Small intestine (tissue), 7 donors: Measurements from ENCODE around the gene CEP63. TPM values are rescaled to one million over a fixed set of nuclear protein-coding genes. Genes with fewer than 3 reads are reported as not detected.

Experiments
- DNase-seq, 2 donors: peaks; one replicate each; pipeline versions ENCODE4 v3.0.0 to v3.0.0-alpha.2; 2013
- FAIRE-seq: peaks from 2 replicates; lab custom pipeline; 2012; peaks lifted over from hg19 to GRCh38; lab: Jason Lieb, UNC
- H3K27ac ChIP-seq, 3 donors: one replicate each; pipeline ENCODE4 v1.5.1; 2013; ENCODE audit warnings: low read length in 2 of 3, mild to moderate bottlenecking in 2 of 3, control low read depth in 1 of 3, inconsistent platforms in 1 of 3, low read depth in 1 of 3, moderate library complexity in 1 of 3
- H3K27me3 ChIP-seq, 3 donors: one replicate each; pipeline ENCODE4 v1.6.1; 2013; ENCODE audit warnings: low read length in 3 of 3, inconsistent platforms in 1 of 3; ENCODE audit not compliant: control insufficient read depth in 3 of 3, insufficient read depth in 3 of 3
- H3K36me3 ChIP-seq, 3 donors: one replicate each; pipeline ENCODE4 v1.6.1; 2013; ENCODE audit warnings: low read length in 3 of 3, inconsistent platforms in 1 of 3, low read depth in 1 of 3, mild to moderate bottlenecking in 1 of 3, moderate library complexity in 1 of 3; ENCODE audit not compliant: control insufficient read depth in 3 of 3, insufficient read depth in 2 of 3
- H3K4me1 ChIP-seq, 3 donors: one replicate each; pipeline ENCODE4 v1.6.1; 2013; ENCODE audit warnings: low read length in 2 of 3, inconsistent platforms in 1 of 3, low read depth in 1 of 3, mild to moderate bottlenecking in 1 of 3, moderate library complexity in 1 of 3; ENCODE audit not compliant: control insufficient read depth in 3 of 3, insufficient read depth in 2 of 3
- H3K4me3 ChIP-seq, 3 donors: one replicate each; pipeline ENCODE4 v1.5.1; 2013; ENCODE audit warnings: low read length in 3 of 3, control low read depth in 1 of 3, inconsistent platforms in 1 of 3, low read depth in 1 of 3, mild to moderate bottlenecking in 1 of 3, moderate library complexity in 1 of 3
- H3K9me3 ChIP-seq, 2 donors: one replicate each; pipeline ENCODE4 v1.6.1; 2013; ENCODE audit warnings: low read depth in 1 of 2, low read length in 1 of 2; ENCODE audit not compliant: control insufficient read depth in 2 of 2, insufficient read depth in 1 of 2
- WGBS, 3 donors: extraction: QIAGEN DNeasy Blood & Tissue Kit; methylation state at CpG; one replicate each; pipeline ENCODE4 v1.1.7; 2013; 5-methylcytosine and 5-hydroxymethylcytosine counted together
- polyA plus RNA-seq, 4 donors: library from polyadenylated mRNA; stranded (reverse) in 3 of 4; unstranded in 1 of 4; fragments of 200-250 nt in 3 of 4; fragments of 120-200 nt in 1 of 4; gene quantifications; one replicate each; pipeline versions ENCODE4 v1.2.1 to v1.2.3, GENCODE V29; 2013
- donor health status: healthy with polysubstance abuse.
- donor health status: control.
- donor health status: control.
- donor health status: Bipolar disorder and iron deficiency.
- donor health status: healthy.

CEP63 gene
- polyA plus RNA-seq, 4 donors: 10.3 to 27.0 (median 13.9) TPM

- Histone ChIP-seq H3K4me1 (peaks cover 2 to 10% (median 7%) of the 10 kb centered on the region in 3 donors), H3K27me3 (no peaks in the 10 kb centered on the region), H3K9me3 (no peaks in the 10 kb centered on the region), H3K4me3 (no peak overlapping the region), H3K27ac (peak overlapping the region in 1 of 3 donors; percentile 73), H3K36me3 (peaks cover 10 to 19% (median 13%) of the 10 kb centered on the region in 3 donors)
- FAIRE-seq (no peak), DNase-seq (no peak)
- WGBS, 3 donors: 74 to 91% (median 84%) methylated on average over 7 of the region's 7 CpGs
Measured at GRCh38 chr3:134483195-134483900, 2.5 kb upstream of the CEP63 start.

GRCh38 chr3:134485075-134485717 lies 661 bp upstream of the CEP63 start:
- Histone ChIP-seq H3K36me3 (peaks cover 10 to 11% (median 11%) of the 10 kb centered on the region in 3 donors), H3K4me3 (peak overlapping the region; percentile 52 to 96 (median 91)), H3K27me3 (no peaks in the 10 kb centered on the region), H3K27ac (peak overlapping the region; percentile 95 to 96 (median 95)), H3K9me3 (no peaks in the 10 kb centered on the region), H3K4me1 (peaks cover 2 to 10% (median 7%) of the 10 kb centered on the region in 3 donors)
- whole genome bisulfite sequencing, 3 donors: 0% methylated on average over 24 of the region's 24 CpGs
- FAIRE-seq (no peak), DNase-seq (peak; percentile 66 to 77)

- H3K27me3 ChIP-seq: no peaks in the 10 kb centered on the region
- peak in 1 of 2 donors; percentile 26 for DNase-seq
- H3K9me3 ChIP-seq: no peaks in the 10 kb centered on the region
- H3K36me3 ChIP-seq: peaks cover under 1 to 5% (median 3%) of the 10 kb centered on the region in 3 donors
- H3K27ac ChIP-seq: peak overlapping the region; percentile 89 to 95 (median 95)
- WGBS, 3 donors: 1% methylated on average over 17 of the region's 17 CpGs
- peaks cover 2 to 10% (median 7%) of the 10 kb centered on the region in 3 donors for H3K4me1 ChIP-seq
- FAIRE-seq: no peak
- peak overlapping the region; percentile 52 to 96 (median 91) for H3K4me3 ChIP-seq
Measured at GRCh38 chr3:134486577-134487041, 752 bp downstream of the CEP63 start.

GRCh38 chr3:134487406-134487805 lies 1.5 kb downstream of the CEP63 start:
- WGBS, 3 donors: 41 to 52% (median 51%) methylated on average over 5 of the region's 5 CpGs
- Histone ChIP-seq H3K27ac (no peak overlapping the region), H3K4me1 (peaks cover 2 to 10% (median 7%) of the 10 kb centered on the region in 3 donors), H3K4me3 (no peak overlapping the region), H3K36me3 (peaks cover 0 to 3% (median 1%) of the 10 kb centered on the region in 3 donors), H3K9me3 (no peaks in the 10 kb centered on the region), H3K27me3 (no peaks in the 10 kb centered on the region)
- FAIRE-seq (no peak), DNase-seq (no peak)

GRCh38 chr3:134494495-134494894 lies 8.6 kb downstream of the CEP63 start:
- FAIRE-seq: no peak

GRCh38 chr3:134495980-134496379 lies 10.1 kb downstream of the CEP63 start:
- Histone ChIP-seq H3K27ac (no peak overlapping the region), H3K27me3 (no peaks in the 10 kb centered on the region), H3K4me3 (no peak overlapping the region), H3K36me3 (peaks cover 2 to 9% (median 2%) of the 10 kb centered on the region in 3 donors), H3K4me1 (no peaks in the 10 kb centered on the region), H3K9me3 (no peaks in the 10 kb centered on the region)
- FAIRE-seq (no peak), DNase-seq (no peak)

More at GRCh38 chr3:134494495-134494894, 8.6 kb downstream of the CEP63 start:
- no peak for DNase-seq
- Histone ChIP-seq H3K27ac (no peak overlapping the region), H3K4me3 (no peak overlapping the region), H3K27me3 (no peaks in the 10 kb centered on the region), H3K36me3 (peaks cover 2 to 9% (median 2%) of the 10 kb centered on the region in 3 donors), H3K9me3 (no peaks in the 10 kb centered on the region), H3K4me1 (no peaks in the 10 kb centered on the region)
- 85 to 96% (median 95%) methylated on average over 5 of the region's 5 CpGs for WGBS, 3 donors

- Histone ChIP-seq H3K27me3 (no peaks in the 10 kb centered on the region), H3K36me3 (peaks cover 2 to 9% (median 2%) of the 10 kb centered on the region in 3 donors), H3K4me1 (no peaks in the 10 kb centered on the region), H3K27ac (no peak overlapping the region), H3K9me3 (no peaks in the 10 kb centered on the region), H3K4me3 (no peak overlapping the region)
- 56 to 59% (median 58%) methylated on average over 3 of the region's 3 CpGs for WGBS, 3 donors
- FAIRE-seq (no peak), DNase-seq (no peak)
Measured at GRCh38 chr3:134496471-134497071, 10.7 kb downstream of the CEP63 start.

- peaks cover 0 to 4% (median 2%) of the 10 kb centered on the region in 3 donors for H3K36me3 ChIP-seq
- no peaks in the 10 kb centered on the region for H3K4me1 ChIP-seq
- H3K9me3 ChIP-seq: no peaks in the 10 kb centered on the region
- no peak overlapping the region for H3K27ac ChIP-seq
- 96 to 100% (median 97%) methylated on average over 1 of the region's 1 CpG for WGBS, 3 donors
- H3K27me3 ChIP-seq: no peaks in the 10 kb centered on the region
- FAIRE-seq: no peak
- DNase-seq: no peak
- H3K4me3 ChIP-seq: no peak overlapping the region
Measured at GRCh38 chr3:134503266-134503665, 17.4 kb downstream of the CEP63 start.
